ENCODE results near the gene TIFAB. TPM values are rescaled to one million over a fixed set of nuclear protein-coding genes. Genes with fewer than 3 reads are reported as not detected.

The TIFAB gene
- total and polyA plus RNA-seq, 2 experiments from 2014 or later = not detected

GRCh38 chr5:135399794-135400542 is 52.2 kb downstream of the TIFAB start:
- H3K36me3 Mint-ChIP-seq (ENCODE audit: low read depth) = no peaks in the 10 kb centered on the region
- H3K27me3 Mint-ChIP-seq (ENCODE audit: insufficient read depth, low read depth, poor library complexity) = peaks cover 36% of the 10 kb centered on the region
- Histone ChIP-seq H4K20me1 (replicated peaks; ENCODE audit: insufficient read depth) (peaks cover 30% of the 10 kb centered on the region), H3K4me2 (peak overlapping the region; percentile 88), H3K27ac (ENCODE audit: low read depth) (no peak overlapping the region), H3K4me1 (ENCODE audit: insufficient read depth) (peaks cover 50% of the 10 kb centered on the region), H3F3A (replicated peaks; ENCODE audit: low read depth) (peaks cover 15% of the 10 kb centered on the region), H3K36me3 (ENCODE audit: insufficient read depth) (no peaks in the 10 kb centered on the region), H3K79me2 (replicated peaks; ENCODE audit: insufficient read depth) (peaks cover 26% of the 10 kb centered on the region), H3K4me3 (peak overlapping the region; percentile 78), H3K9me2 (ENCODE audit: insufficient read depth) (no peaks in the 10 kb centered on the region), H3K27me3 (ENCODE audit: insufficient read depth) (peaks cover 89% of the 10 kb centered on the region), H2AFZ (peak overlapping the region; percentile 84)
- H3K4me1 Mint-ChIP-seq = peaks cover 63% of the 10 kb centered on the region
- H3K27ac Mint-ChIP-seq = peak overlapping the region; percentile 77
- DNase-seq (ENCODE audit: low spot score) (peak; percentile 88), ATAC-seq (peak; percentile 52)
- TF ChIP-seq STAT1 (IDR thresholded peaks at IDR 0.05; ENCODE audit: unreplicated experiment) (no peak), ZNF331 (CRISPR knock-in tag; IDR thresholded peaks at IDR 0.05; ENCODE audit: low read depth) (no peak), ZNF462 (CRISPR knock-in tag; IDR thresholded peaks at IDR 0.05) (no peak), POLR2AphosphoS5 (IDR thresholded peaks at IDR 0.05; ENCODE audit: low read depth) (peak; percentile 23; the same call in 1 of the 2 replicates), EZH2 (IDR thresholded peaks at IDR 0.05; ENCODE audit: low read depth, unreplicated experiment) (no peak), ZNF114 (CRISPR knock-in tag; IDR thresholded peaks at IDR 0.05) (no peak), CTCF (conservative IDR thresholded peaks at IDR 0.05; ENCODE audit: low read depth in 2 of 2) (no peak), JUNB (IDR thresholded peaks at IDR 0.05; ENCODE audit: unreplicated experiment) (no peak), EZH2phosphoT487 (IDR thresholded peaks at IDR 0.05; ENCODE audit: unreplicated experiment) (no peak), CREB1 (CRISPR knock-in tag; IDR thresholded peaks at IDR 0.05; ENCODE audit: low read depth) (peak; percentile 34), NANOG (IDR thresholded peaks at IDR 0.05; ENCODE audit: borderline replicate concordance) (peak; percentile 58)
- TF ChIP-seq, protein P1, sequence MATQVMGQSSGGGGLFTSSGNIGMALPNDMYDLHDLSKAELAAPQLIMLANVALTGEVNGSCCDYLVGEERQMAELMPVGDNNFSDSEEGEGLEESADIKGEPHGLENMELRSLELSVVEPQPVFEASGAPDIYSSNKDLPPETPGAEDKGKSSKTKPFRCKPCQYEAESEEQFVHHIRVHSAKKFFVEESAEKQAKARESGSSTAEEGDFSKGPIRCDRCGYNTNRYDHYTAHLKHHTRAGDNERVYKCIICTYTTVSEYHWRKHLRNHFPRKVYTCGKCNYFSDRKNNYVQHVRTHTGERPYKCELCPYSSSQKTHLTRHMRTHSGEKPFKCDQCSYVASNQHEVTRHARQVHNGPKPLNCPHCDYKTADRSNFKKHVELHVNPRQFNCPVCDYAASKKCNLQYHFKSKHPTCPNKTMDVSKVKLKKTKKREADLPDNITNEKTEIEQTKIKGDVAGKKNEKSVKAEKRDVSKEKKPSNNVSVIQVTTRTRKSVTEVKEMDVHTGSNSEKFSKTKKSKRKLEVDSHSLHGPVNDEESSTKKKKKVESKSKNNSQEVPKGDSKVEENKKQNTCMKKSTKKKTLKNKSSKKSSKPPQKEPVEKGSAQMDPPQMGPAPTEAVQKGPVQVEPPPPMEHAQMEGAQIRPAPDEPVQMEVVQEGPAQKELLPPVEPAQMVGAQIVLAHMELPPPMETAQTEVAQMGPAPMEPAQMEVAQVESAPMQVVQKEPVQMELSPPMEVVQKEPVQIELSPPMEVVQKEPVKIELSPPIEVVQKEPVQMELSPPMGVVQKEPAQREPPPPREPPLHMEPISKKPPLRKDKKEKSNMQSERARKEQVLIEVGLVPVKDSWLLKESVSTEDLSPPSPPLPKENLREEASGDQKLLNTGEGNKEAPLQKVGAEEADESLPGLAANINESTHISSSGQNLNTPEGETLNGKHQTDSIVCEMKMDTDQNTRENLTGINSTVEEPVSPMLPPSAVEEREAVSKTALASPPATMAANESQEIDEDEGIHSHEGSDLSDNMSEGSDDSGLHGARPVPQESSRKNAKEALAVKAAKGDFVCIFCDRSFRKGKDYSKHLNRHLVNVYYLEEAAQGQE (IDR thresholded peaks at IDR 0.05; ENCODE audit: unreplicated experiment) = no peak
- TF ChIP-seq, protein P2, sequence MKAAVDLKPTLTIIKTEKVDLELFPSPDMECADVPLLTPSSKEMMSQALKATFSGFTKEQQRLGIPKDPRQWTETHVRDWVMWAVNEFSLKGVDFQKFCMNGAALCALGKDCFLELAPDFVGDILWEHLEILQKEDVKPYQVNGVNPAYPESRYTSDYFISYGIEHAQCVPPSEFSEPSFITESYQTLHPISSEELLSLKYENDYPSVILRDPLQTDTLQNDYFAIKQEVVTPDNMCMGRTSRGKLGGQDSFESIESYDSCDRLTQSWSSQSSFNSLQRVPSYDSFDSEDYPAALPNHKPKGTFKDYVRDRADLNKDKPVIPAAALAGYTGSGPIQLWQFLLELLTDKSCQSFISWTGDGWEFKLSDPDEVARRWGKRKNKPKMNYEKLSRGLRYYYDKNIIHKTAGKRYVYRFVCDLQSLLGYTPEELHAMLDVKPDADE (IDR thresholded peaks at IDR 0.05) = peak; percentile 67; the same call in 1 of the 2 replicates
- H3K9me3 Mint-ChIP-seq = no peaks in the 10 kb centered on the region
- H3K4me3 Mint-ChIP-seq = peak overlapping the region; percentile 79

Measured in GM23338 (cell line).